Measurements from ENCODE around the gene FIGN.

DNA sequence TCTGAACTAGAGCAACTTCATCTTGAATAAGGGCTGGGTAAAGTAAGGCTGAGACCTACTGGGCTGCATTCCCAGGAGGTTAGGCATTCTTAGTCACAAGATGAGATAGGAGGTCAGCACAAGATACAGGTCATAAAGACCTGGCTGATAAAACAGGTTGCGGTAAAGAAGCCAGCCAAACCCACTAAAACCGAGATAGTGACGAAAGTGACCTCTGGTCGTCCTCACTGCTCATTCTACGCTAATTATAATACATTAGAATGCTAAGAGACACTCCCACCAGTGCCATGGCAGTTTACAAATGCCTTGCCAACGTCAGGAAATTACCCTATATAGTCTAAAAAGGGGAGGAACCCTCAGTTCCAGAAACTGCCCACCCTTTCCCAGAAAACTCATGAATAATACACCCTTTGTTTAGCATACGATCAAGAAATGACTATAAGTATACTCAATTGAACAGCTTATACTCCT, 109.1 kb downstream of the FIGN start:
- no peak for TF ChIP-seq EZH2phosphoT487 (IDR thresholded peaks at IDR 0.05; ENCODE audit: low read depth, severe bottlenecking, unreplicated experiment)
- TF ChIP-seq, protein P1, sequence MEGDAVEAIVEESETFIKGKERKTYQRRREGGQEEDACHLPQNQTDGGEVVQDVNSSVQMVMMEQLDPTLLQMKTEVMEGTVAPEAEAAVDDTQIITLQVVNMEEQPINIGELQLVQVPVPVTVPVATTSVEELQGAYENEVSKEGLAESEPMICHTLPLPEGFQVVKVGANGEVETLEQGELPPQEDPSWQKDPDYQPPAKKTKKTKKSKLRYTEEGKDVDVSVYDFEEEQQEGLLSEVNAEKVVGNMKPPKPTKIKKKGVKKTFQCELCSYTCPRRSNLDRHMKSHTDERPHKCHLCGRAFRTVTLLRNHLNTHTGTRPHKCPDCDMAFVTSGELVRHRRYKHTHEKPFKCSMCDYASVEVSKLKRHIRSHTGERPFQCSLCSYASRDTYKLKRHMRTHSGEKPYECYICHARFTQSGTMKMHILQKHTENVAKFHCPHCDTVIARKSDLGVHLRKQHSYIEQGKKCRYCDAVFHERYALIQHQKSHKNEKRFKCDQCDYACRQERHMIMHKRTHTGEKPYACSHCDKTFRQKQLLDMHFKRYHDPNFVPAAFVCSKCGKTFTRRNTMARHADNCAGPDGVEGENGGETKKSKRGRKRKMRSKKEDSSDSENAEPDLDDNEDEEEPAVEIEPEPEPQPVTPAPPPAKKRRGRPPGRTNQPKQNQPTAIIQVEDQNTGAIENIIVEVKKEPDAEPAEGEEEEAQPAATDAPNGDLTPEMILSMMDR (IDR thresholded peaks at IDR 0.05; ENCODE audit: poor library complexity) = no peak
- TF ChIP-seq EZH2 (IDR thresholded peaks at IDR 0.05; ENCODE audit: borderline replicate concordance) = no peak

Data from hepatocyte (in vitro differentiated cells).